Esophagus muscularis mucosa (tissue), 3 donors: ENCODE data around the gene PTMS.

Source experiments
- CTCF ChIP-seq, 3 experiments: fragments of 200-600 bp in 2 of 3; fragments of 450-650 bp in 1 of 3; sonication (generic) in 2 of 3; IDR thresholded peaks; one replicate each; pipeline ENCODE4 v1.5.1; 2017 to 2019; ENCODE audit warnings: antibody characterized with exemption in 3 of 3, mild to moderate bottlenecking in 2 of 3, moderate library complexity in 1 of 3
- POLR2A ChIP-seq: fragments of 450-650 bp; IDR thresholded peaks from one replicate; pipeline ENCODE4 v1.6.1; 2017; ENCODE audit warnings: antibody characterized with exemption, moderate library complexity, mild to moderate bottlenecking, low read depth

GRCh38 chr12:6809056-6809455, 42.9 kb downstream of the PTMS start:
- TF ChIP-seq CTCF (IDR thresholded peaks at IDR 0.05) (no peak), POLR2A (no peak)
